HepG2 (cell line): Measurements from ENCODE around the gene ZNF691.

Experiments
- CTCF ChIP-seq: sonication (generic); formaldehyde crosslinking; IDR thresholded peaks from 2 replicates; pipeline ENCODE4 v1.5.0; 2020; ENCODE audit warnings: mild to moderate bottlenecking, missing genetic modification reagents, moderate library complexity
- EZH2 ChIP-seq: conservative IDR thresholded peaks from 2 replicates; pipeline ENCODE4 v1.6.1; 2012; ENCODE audit warnings: mild to moderate bottlenecking, low read depth, low read length, moderate library complexity
- FOXP1 ChIP-seq, 2 experiments: fragments of 450-650 bp in 1 of 2; IDR thresholded peaks; 2 replicates each; pipeline ENCODE4 v1.6.1; 2017 to 2018; ENCODE audit warnings: antibody characterized with exemption in 1 of 2
- POLR2AphosphoS5 ChIP-seq: IDR thresholded peaks from 2 replicates; pipeline ENCODE4 v1.6.1; 2012; ENCODE audit warnings: low read depth, low read length
- RNF219 ChIP-seq: sonication (generic); formaldehyde crosslinking; IDR thresholded peaks from 2 replicates; pipeline ENCODE4 v1.5.0; 2020; ENCODE audit warnings: mild to moderate bottlenecking, missing genetic modification reagents
- TOE1 ChIP-seq: sonication (generic); formaldehyde crosslinking; IDR thresholded peaks from 2 replicates; pipeline ENCODE4 v1.4.0; 2020; ENCODE audit warnings: mild to moderate bottlenecking, missing genetic modification reagents
- UBTF ChIP-seq: sonication (generic); formaldehyde crosslinking; IDR thresholded peaks from 2 replicates; pipeline ENCODE4 v1.4.0; 2020; ENCODE audit warnings: mild to moderate bottlenecking, missing genetic modification reagents
- YY1 ChIP-seq: IDR thresholded peaks from 2 replicates; pipeline ENCODE4 v1.6.1; 2011; ENCODE audit warnings: low read length, low read depth, moderate library complexity, mild to moderate bottlenecking; ENCODE audit not compliant: insufficient read depth, insufficient replicate concordance
- ZBTB26 ChIP-seq: IDR thresholded peaks from 2 replicates; pipeline ENCODE4 v1.6.1; 2016; ENCODE audit warnings: missing compliant biosample characterization, missing genetic modification reagents, borderline replicate concordance
- ZBTB7A ChIP-seq: sonication (generic); formaldehyde crosslinking; IDR thresholded peaks from 2 replicates; pipeline ENCODE4 v1.8.0; 2022; ENCODE audit warnings: mild to moderate bottlenecking, missing genetic modification reagents

- no peak for TF ChIP-seq ZBTB7A (CRISPR knock-in tag)
- TF ChIP-seq UBTF = no peak
- TF ChIP-seq RNF219 (CRISPR knock-in tag) = no peak
- no peak for TF ChIP-seq FOXP1 (IDR thresholded peaks at IDR 0.05)
- no peak for TF ChIP-seq FOXP1 (CRISPR knock-in tag; IDR thresholded peaks at IDR 0.05)
- TF ChIP-seq CTCF (CRISPR knock-in tag) = no peak
- no peak for TF ChIP-seq TOE1 (CRISPR knock-in tag)
- no peak for TF ChIP-seq EZH2
- TF ChIP-seq YY1 = no peak
- TF ChIP-seq POLR2AphosphoS5 = no peak
- TF ChIP-seq ZBTB26 = no peak
Measured at GRCh38 chr1:42817976-42818375, 28.4 kb upstream of the ZNF691 start.
